Kidney glomerular epithelial cell (primary cell): ENCODE results near the gene CDKN1A.

Source experiments
- DNase-seq: peaks from one replicate; lab custom pipeline; 2025; lab: John Stamatoyannopoulos, UW

Gene CDKN1A

GRCh38 chr6:36677059-36677749, 1.3 kb upstream of the CDKN1A start:
- DNase-seq = no peak

DNA sequence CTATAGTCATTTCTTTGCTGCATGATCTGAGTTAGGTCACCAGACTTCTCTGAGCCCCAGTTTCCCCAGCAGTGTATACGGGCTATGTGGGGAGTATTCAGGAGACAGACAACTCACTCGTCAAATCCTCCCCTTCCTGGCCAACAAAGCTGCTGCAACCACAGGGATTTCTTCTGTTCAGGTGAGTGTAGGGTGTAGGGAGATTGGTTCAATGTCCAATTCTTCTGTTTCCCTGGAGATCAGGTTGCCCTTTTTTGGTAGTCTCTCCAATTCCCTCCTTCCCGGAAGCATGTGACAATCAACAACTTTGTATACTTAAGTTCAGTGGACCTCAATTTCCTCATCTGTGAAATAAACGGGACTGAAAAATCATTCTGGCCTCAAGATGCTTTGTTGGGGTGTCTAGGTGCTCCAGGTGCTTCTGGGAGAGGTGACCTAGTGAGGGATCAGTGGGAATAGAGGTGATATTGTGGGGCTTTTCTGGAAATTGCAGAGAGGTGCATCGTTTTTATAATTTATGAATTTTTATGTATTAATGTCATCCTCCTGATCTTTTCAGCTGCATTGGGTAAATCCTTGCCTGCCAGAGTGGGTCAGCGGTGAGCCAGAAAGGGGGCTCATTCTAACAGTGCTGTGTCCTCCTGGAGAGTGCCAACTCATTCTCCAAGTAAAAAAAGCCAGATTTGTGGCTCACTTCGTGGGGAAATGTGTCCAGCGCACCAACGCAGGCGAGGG, 594 bp upstream of the CDKN1A start:
- DNase-seq = no peak

DNA sequence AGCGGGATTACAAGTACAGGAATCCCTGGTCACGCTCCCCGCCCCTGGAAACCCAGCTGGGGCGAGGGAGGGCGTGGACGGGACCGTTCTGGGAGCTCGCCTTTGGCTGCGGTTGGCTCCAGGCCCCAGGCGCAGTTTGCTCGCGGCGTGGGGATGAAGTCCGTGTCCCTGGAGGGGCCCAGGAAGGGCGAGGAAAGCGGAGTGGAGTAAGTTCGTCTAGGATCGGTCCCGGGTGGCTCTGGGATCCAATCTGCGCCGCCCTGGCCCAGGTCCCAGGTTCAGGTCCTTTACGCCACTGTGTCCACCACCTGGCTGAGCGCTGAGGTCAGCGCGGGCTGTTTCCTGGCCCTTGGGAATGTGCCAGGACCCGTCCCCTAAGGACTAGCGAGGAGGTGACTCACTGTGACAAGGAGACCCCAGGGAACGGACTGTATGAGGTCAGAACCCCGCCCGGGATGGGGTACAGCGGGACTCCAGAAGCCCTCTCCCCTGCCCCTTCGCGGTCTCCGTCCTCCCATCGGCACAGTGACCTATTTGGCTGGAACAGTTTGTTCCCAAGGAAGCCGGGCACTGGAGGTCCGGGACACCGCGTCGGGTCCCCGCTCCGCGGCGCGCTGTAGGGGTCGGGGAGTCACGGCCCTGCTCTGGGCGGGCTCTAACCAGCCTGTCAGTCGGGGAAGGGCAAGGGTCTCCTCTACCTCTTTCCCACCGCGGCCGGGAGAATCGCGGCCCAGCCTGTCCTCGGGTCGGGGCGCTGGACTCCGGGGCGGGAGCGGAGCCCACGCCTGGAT, 724 bp downstream of the CDKN1A start:
- no peak for DNase-seq

- no peak for DNase-seq
Measured at GRCh38 chr6:36682328-36683144, 4.0 kb downstream of the CDKN1A start.

DNA sequence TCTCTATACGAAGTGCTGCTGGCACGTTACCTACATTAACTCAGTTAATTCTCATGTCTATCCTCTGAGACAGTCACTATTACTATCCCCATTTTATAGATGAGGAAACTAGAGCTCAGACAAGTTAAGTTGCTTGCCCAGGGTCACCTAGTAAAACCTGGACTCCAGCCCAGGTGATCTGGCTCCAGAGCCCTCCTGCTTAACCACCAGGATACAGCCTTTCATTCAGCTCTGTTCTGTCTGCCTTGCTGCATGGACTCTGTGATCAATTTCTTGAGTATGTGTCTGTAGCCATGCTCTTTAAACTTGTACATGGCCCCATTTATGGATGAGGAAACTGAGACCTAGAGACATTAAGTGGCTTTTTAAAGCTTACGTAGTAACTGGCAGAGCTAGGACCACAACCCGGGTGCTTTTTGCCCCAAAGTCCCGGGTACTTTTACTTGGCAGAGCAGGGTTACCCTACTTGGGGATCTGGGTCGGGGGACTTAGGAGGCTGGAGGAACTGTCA, 4.7 kb downstream of the CDKN1A start:
- no peak for DNase-seq

DNA sequence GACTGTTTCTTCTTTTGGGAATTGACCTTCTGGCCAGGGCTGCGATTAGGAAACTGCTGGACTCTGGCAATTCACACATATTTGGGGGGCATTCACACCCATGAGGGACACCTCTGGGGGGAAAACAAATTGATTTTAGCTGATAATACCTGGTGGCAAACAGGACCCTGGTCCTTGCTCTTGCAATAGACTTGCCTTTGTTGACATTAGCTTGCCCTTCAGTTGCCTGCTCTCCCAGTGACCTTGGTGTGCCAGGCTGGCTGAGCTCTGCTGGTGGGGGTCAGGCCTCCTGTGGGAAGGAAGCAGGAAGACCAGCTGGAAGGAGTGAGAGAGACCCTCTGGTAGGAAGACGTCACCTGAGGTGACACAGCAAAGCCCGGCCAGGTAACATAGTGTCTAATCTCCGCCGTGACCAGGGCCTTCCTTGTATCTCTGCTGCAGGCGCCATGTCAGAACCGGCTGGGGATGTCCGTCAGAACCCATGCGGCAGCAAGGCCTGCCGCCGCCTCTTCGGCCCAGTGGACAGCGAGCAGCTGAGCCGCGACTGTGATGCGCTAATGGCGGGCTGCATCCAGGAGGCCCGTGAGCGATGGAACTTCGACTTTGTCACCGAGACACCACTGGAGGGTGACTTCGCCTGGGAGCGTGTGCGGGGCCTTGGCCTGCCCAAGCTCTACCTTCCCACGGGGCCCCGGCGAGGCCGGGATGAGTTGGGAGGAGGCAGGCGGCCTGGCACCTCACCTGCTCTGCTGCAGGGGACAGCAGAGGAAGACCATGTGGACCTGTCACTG, 5.3 kb downstream of the CDKN1A start:
- no peak for DNase-seq

DNA sequence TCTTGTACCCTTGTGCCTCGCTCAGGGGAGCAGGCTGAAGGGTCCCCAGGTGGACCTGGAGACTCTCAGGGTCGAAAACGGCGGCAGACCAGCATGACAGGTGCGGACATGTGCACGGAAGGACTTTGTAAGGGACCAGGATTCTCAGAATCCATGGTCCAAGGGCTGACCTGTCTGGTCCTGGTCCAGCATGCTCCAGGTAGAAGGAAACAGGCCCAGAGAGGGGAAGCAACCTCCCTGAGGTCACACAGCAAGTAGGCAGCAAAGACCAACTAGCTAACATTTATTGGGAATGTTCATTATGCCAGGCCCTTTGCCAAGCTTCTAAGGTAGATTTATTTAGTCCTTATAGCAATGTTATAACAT, 5.9 kb downstream of the CDKN1A start:
- no peak for DNase-seq

GRCh38 chr6:36685166-36685924, 6.8 kb downstream of the CDKN1A start:
- no peak for DNase-seq

- no peak for DNase-seq
Measured at GRCh38 chr6:36685926-36686667, 7.6 kb downstream of the CDKN1A start.

- no peak for DNase-seq
Measured at GRCh38 chr6:36686668-36687513, 8.4 kb downstream of the CDKN1A start.

- DNase-seq = no peak
Measured at GRCh38 chr6:36688063-36688738, 9.7 kb downstream of the CDKN1A start.

DNA sequence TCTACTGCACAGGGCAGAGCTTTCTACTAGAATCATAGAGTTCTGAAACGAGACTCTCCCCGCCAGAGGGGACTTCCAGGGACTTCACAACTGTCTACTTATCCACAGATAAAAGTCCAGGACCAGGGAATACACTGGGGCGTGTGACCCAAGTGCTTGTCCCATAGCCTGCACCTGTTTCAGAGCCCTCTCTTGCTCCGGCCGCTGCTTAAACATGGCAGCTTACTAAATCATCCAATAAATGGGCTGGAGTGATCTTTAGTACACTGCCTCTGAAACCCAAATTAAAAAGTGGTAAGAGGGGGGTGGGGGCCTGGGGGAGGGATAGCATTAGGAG, 10.2 kb downstream of the CDKN1A start:
- DNase-seq = no peak

GRCh38 chr6:36691011-36691410, 12.5 kb downstream of the CDKN1A start:
- no peak for DNase-seq

- no peak for DNase-seq
Measured at GRCh38 chr6:36691612-36692011, 13.1 kb downstream of the CDKN1A start.

GRCh38 chr6:36692220-36692619, 13.7 kb downstream of the CDKN1A start:
- DNase-seq = no peak

- no peak for DNase-seq
Measured at GRCh38 chr6:36692861-36693702, 14.6 kb downstream of the CDKN1A start.

- no peak for DNase-seq
Measured at GRCh38 chr6:36694616-36695015, 16.1 kb downstream of the CDKN1A start.
